Activated B cell treated with CpG ODN at 0.5 μM for 24 hours (primary cell): ENCODE measurements around the gene GLS. TPM values are rescaled to one million over a fixed set of nuclear protein-coding genes. Genes with fewer than 3 reads are reported as not detected.

ENCODE experiments used
- ATAC-seq: fragments of 200-7000 bp; cut with Tn5 transposase; one replicate; pipeline ENCODE4 v1.10.0; 2021; ENCODE audit warnings: low read depth, mild to moderate bottlenecking, moderate library complexity
- CTCF ChIA-PET: fragments of 350-600 bp; sonication (Branson Sonifier 250); formaldehyde crosslinking; loops from one replicate; lab custom pipeline; 2021; ENCODE audit warnings: antibody characterized with exemption; lab: Charles Lee
- POLR2A ChIA-PET: fragments of 350-600 bp; sonication (Branson Sonifier 250); formaldehyde crosslinking; loops from one replicate; lab custom pipeline; 2021; ENCODE audit warnings: antibody characterized with exemption; lab: Charles Lee
- DNase-seq: peaks from one replicate; pipeline ENCODE4 v3.0.0; 2022
- H3K27ac Mint-ChIP-seq: one replicate; pipeline ENCODE4 v1.8.0; 2020; ENCODE audit warnings: mixed read lengths
- H3K27me3 Mint-ChIP-seq: one replicate; pipeline ENCODE4 v1.8.0; 2021; ENCODE audit warnings: mixed read lengths
- H3K36me3 Mint-ChIP-seq: one replicate; pipeline ENCODE4 v1.8.0; 2021; ENCODE audit warnings: low read depth, mixed read lengths
- H3K4me1 Mint-ChIP-seq: one replicate; pipeline ENCODE4 v1.8.0; 2021; ENCODE audit warnings: mixed read lengths
- H3K4me3 Mint-ChIP-seq: one replicate; pipeline ENCODE4 v1.8.0; 2020; ENCODE audit warnings: mild to moderate bottlenecking, mixed read lengths
- H3K9me3 Mint-ChIP-seq: one replicate; pipeline ENCODE4 v1.8.0; 2020; ENCODE audit warnings: mixed read lengths
- intact Hi-C: fragments of 100-400 bp; cut with micrococcal nuclease; formaldehyde crosslinking; loops from one replicate; pipeline ENCODE4 v1.15.1; 2024
- total RNA-seq: library from RNA; stranded (reverse); gene quantifications from 2 replicates; pipeline ENCODE4 v1.2.3, GENCODE V29; 2022
- TF ChIP-seq, protein P1 (sequence below): fragments of 200-600 bp; IDR thresholded peaks from one replicate; pipeline ENCODE4 v1.8.0; 2022; ENCODE audit warnings: antibody characterized with exemption, mild to moderate bottlenecking

Gene GLS
- total RNA-seq, 1 donor from 2014 or later = 255 TPM

DNA sequence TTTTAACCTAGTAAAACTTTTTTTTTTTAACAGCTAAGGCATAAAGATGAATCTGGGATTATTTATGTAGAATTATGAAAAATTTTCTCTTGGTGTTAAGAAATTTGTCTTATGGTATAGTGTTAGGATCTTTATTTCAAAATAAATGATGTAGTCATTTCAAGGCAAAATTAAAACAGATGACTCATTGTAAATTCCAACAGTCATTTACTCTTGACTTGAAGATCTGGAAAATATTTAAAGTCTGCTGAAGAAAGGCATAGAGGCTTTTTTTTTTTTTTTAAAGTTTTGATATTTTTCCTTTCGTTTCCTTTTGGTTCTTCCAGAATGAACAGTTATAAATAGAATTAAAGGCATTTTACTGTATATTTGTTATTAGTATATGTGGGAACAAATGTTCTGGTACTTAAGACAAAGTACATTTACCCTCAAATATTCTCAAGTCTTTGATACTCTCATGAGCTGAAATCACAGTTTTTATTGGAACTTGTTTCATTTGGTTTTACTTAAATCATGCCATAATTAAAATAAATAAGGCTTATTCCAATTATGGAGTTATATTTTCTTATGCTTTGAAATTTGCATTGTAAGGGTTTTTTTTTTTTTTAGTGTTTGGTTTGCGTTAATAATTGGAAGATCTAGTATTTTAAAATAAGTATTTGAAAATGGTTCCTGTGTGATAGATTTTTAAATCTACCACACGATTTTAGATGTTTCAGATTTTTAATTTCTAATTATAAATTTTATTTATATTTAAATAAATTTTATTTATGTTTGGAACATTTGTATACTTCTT, 29.9 kb downstream of the GLS start:
- ChIA-PET POLR2A (interaction anchor here (0.7 kb wide), 2 partner anchors 31 to 75 kb away, joined by 3 to 4 read pairs; no protein-coding TSS in a partner anchor), CTCF (interaction anchor here (1.2 kb wide), 1 partner anchor 37 kb away, joined by 3 read pairs; no protein-coding TSS in a partner anchor)
- intact Hi-C loops = loop anchor here (2.0 kb wide), 1 partner anchor 20 kb away; no protein-coding TSS in a partner anchor
- Mint-ChIP-seq H3K27me3 (no peaks in the 10 kb centered on the region), H3K4me3 (no peak overlapping the region), H3K27ac (no peak overlapping the region), H3K36me3 (peaks cover 56% of the 10 kb centered on the region), H3K9me3 (no peaks in the 10 kb centered on the region), H3K4me1 (peaks cover 8% of the 10 kb centered on the region)
- DNase-seq (no peak), ATAC-seq (no peak)
- TF ChIP-seq, protein P1, sequence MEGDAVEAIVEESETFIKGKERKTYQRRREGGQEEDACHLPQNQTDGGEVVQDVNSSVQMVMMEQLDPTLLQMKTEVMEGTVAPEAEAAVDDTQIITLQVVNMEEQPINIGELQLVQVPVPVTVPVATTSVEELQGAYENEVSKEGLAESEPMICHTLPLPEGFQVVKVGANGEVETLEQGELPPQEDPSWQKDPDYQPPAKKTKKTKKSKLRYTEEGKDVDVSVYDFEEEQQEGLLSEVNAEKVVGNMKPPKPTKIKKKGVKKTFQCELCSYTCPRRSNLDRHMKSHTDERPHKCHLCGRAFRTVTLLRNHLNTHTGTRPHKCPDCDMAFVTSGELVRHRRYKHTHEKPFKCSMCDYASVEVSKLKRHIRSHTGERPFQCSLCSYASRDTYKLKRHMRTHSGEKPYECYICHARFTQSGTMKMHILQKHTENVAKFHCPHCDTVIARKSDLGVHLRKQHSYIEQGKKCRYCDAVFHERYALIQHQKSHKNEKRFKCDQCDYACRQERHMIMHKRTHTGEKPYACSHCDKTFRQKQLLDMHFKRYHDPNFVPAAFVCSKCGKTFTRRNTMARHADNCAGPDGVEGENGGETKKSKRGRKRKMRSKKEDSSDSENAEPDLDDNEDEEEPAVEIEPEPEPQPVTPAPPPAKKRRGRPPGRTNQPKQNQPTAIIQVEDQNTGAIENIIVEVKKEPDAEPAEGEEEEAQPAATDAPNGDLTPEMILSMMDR = no peak

DNA sequence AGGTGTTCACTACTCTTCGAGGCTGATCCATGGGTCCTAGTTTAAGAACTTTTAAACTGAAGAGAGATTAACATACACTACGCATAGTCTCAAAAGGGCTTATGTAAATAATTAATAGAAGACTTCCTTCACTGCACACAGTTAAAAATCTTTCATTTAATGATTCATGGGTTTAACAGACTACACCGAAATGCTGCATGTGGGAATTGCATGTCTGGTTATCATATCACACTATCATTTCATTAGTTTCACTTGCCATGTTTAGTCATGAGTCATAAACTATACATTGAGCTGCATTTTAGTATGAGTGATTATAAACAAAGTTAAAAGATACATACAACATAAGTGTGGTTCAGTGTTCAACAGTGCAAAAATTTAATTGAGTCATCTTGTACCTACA, 31.2 kb downstream of the GLS start:
- peaks cover 8% of the 10 kb centered on the region for H3K4me1 Mint-ChIP-seq
- CTCF ChIA-PET = interaction anchor here (0.8 kb wide), 1 partner anchor 61 kb away, joined by 3 read pairs; no protein-coding TSS in a partner anchor
- H3K9me3 Mint-ChIP-seq = no peaks in the 10 kb centered on the region
- ATAC-seq (peak; percentile 34), DNase-seq (no peak)
- no peaks in the 10 kb centered on the region for H3K27me3 Mint-ChIP-seq
- H3K4me3 Mint-ChIP-seq = no peak overlapping the region
- H3K36me3 Mint-ChIP-seq = peaks cover 60% of the 10 kb centered on the region
- POLR2A ChIA-PET = interaction anchor here (1.5 kb wide), 1 partner anchor 31 kb away, joined by 4 read pairs; no protein-coding TSS in a partner anchor
- intact Hi-C loops = loop anchor here (2.0 kb wide), 1 partner anchor 21 kb away; no protein-coding TSS in a partner anchor
- TF ChIP-seq, protein P1 = no peak
- peak overlapping the region; percentile 60 for H3K27ac Mint-ChIP-seq

DNA sequence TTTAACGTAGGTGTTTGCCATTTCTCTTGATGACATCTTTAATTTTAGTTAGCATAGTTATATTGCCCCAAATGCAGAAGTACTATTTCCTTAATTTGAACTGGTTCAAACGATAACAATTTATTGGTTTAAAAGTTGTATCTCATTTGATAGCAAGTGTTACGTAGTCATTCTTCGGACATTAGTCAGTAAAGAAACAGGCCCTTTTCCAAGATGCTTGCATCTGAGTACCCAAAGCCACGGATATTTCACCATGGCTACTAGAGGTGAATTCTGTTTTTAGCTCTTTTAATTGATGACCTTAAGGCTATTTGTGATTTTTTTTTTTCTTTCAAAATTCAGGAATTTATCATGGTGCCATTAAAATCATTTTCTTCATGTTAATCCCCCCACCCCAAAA, 32.1 kb downstream of the GLS start:
- DNase-seq = no peak
- Mint-ChIP-seq H3K27ac (no peak overlapping the region), H3K4me1 (peaks cover 8% of the 10 kb centered on the region), H3K9me3 (no peaks in the 10 kb centered on the region), H3K36me3 (peaks cover 62% of the 10 kb centered on the region), H3K27me3 (no peaks in the 10 kb centered on the region), H3K4me3 (no peak overlapping the region)
- POLR2A ChIA-PET = interaction anchor here (1.5 kb wide), 1 partner anchor 32 kb away, joined by 4 read pairs; no protein-coding TSS in a partner anchor
- TF ChIP-seq, protein P1 = no peak
- intact Hi-C loops = no loop called here
- ATAC-seq = no peak
- CTCF ChIA-PET = no interaction called here

DNA sequence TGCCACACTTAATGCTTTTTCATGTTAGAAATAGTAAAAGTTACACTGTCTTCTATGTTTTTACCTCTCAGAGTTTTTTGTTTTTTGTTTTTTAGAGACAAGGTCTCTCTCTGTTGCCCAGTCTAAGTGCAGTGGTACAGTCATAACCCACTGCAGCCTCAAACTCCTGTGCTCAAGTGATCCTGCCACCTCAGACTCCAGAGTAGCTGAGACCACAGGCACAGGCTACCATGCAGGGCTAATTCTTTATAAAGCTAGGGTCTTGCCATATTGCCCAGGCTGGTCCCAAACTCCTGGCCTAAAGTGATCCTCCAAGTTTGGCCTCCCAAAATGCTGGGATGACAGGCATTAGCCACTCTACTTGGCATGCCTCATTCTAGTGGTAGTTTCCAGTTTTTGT, 33.1 kb downstream of the GLS start:
- H3K4me1 Mint-ChIP-seq = peaks cover 8% of the 10 kb centered on the region
- no peak overlapping the region for H3K4me3 Mint-ChIP-seq
- no peak overlapping the region for H3K27ac Mint-ChIP-seq
- no peaks in the 10 kb centered on the region for H3K9me3 Mint-ChIP-seq
- DNase-seq (no peak), ATAC-seq (no peak)
- TF ChIP-seq, protein P1 = no peak
- ChIA-PET CTCF (no interaction called here), POLR2A (no interaction called here)
- H3K36me3 Mint-ChIP-seq = peaks cover 68% of the 10 kb centered on the region
- H3K27me3 Mint-ChIP-seq = no peaks in the 10 kb centered on the region
- intact Hi-C loops = no loop called here

DNA sequence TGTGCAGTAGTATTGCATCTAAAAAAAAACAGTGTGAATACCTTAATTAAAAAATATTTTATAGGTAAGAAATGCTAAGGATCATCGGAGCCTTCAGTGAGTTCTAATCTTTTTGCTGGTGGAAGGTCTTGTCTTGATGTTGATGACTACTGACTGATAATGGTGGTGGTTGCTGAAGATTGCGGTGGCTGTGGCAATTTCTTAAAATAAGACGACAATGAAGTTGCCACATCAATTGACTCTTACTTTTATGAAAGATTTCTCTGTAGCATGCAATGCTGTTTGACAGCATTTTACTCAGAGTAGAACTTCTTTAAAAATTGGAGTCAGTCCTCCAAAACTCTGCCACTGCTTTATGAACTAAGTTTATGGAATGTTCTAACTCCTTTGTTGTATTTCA, 36.2 kb downstream of the GLS start:
- ATAC-seq (no peak), DNase-seq (no peak)
- no peaks in the 10 kb centered on the region for H3K27me3 Mint-ChIP-seq
- TF ChIP-seq, protein P1 = no peak
- H3K27ac Mint-ChIP-seq = no peak overlapping the region
- peaks cover 70% of the 10 kb centered on the region for H3K36me3 Mint-ChIP-seq
- ChIA-PET POLR2A (interaction anchor here (0.5 kb wide), 1 partner anchor 506 kb away, joined by 4 read pairs; no protein-coding TSS in a partner anchor), CTCF (no interaction called here)
- intact Hi-C loops = loop anchor here (1.0 to 5.0 kb wide), 2 partner anchors 14 to 85 kb away; no protein-coding TSS in a partner anchor
- H3K4me3 Mint-ChIP-seq = no peak overlapping the region
- no peaks in the 10 kb centered on the region for H3K9me3 Mint-ChIP-seq
- peaks cover 2% of the 10 kb centered on the region for H3K4me1 Mint-ChIP-seq
